Endothelial cell of coronary artery (primary cell): Measurements from ENCODE around the gene SMIM14. TPM values are rescaled to one million over a fixed set of nuclear protein-coding genes. Genes with fewer than 3 reads are reported as not detected.

Experiments used
- total RNA-seq: library from RNA; depleted of rRNA; stranded (reverse); fragments of >200 nt; gene quantifications from 2 replicates; pipeline ENCODE4 v1.2.3, GENCODE V29; 2014

Gene SMIM14
- total RNA-seq, result 10.9 and 17.4 TPM in 2 replicates

DNA sequence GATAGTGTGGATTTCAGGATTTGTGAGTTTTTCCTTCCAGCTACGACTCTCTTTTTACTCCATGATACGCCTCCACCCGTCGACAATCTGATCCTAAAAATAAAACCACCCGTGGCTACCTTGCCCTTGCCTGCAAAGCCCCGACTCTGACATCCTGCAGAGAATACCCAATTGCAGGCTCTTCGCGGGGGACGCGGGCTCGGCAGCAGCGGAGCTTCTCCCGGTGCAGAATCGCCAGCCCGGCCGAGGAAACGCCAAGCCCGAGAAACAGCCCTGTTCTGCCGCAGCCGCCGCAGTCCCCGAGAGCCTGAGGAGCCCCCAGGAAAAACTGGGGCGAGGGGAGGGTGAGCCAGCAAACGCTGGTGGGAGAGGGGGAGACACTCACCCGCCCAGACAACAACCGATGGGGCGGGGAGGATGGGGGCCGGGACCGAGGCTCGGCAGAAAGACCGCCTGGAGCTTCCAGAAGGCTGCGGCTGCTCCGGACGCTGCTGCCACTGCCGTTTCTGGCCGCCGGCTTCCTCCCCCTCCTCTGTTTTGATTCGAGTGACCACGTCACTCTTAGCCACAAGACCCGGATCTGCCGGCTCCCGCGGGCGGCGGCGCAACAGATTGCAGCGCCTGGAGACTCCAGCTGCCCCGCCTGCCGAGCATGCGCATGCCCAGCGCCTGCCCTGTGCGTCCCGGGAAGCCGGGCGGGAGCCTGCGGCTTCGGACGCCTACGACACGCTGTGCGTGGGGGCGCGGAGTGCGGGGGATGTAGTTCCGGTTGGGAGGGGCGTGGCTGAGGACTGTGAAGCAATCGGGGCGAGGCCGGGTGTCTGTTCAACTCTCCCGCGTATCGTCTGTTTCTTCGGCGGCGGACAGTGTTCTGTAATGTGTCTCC, at the start of gene SMIM14:
SMIM14 (minus strand) TSS at position 512 of the 886 bp plus-strand sequence. CDS start 33,720 bp downstream, outside the sequence.

DNA sequence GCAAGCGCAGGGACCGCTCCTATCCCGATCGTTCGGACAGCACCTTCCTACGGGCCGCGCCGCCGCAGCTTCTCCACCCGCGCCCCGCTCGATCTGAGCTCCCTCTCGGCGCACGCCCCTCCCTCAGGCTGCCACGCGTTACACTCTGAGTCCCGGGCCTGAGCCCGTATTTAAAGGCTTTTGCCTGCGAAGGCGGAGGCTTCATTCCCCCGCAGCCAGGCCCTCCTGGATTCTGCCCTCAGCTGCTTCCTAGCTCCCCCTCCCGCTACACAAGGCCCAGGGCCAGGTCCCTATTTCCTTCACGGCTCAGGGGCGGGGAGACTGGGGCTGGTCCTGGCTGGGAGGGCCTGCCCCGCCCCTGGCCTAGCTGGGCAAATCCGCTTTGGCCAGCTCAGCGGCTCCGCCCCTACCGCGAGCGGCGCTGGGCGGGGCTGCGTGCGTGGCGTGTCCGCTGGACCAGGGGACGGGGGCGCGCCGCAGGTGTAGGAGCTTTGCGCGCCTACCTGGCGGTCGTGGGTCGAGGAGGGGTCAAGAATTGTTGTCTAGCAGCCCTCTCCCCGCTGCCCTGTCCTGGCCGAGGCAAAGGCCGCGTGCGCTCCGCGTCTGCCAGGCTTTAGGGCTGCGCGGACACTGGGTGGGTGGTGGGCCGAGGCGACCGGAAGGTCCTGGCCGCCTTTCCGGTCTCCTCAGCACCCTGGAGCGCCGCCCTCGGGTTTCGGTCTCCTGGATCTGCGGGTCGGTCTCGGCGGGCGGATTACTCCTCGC, 111.2 kb downstream of the SMIM14 start, which contains the start of gene UGDH:
UGDH (minus strand) TSS at position 144 of the 765 bp plus-strand sequence. CDS start 5,927 bp downstream, outside the sequence.

Other genes with a start within 250 kb of the SMIM14 start
- under 0.01 TPM in 1 of 2 replicates, not detected in the other for gene KLB, start 231.9 kb downstream of the SMIM14 start, total RNA-seq
- gene RPL9, start 179.9 kb downstream of the SMIM14 start, total RNA-seq, result 2,223 and 2,556 TPM in 2 replicates
- 6.1 and 7.2 TPM in 2 replicates for gene LIAS, start 179.8 kb downstream of the SMIM14 start, total RNA-seq
- gene UGDH, start 111.4 kb downstream of the SMIM14 start, total RNA-seq, result 74.4 and 112 TPM in 2 replicates
- 18.6 and 20.0 TPM in 2 replicates for gene UBE2K, start 59.3 kb upstream of the SMIM14 start, total RNA-seq